A549 (cell line): ENCODE results near the gene ADSS1. TPM values are rescaled to one million over a fixed set of nuclear protein-coding genes. Genes with fewer than 3 reads are reported as not detected.

ENCODE experiments used
- ATAC-seq, 2 experiments: fragments of 200-7000 bp in 1 of 2; fragments of >200 bp in 1 of 2; cut with Nextera tagmentation in 1 of 2; cut with Tn5 transposase in 1 of 2; 3 replicates each; pipeline versions ENCODE4 v1.8.0 to v1.9.1; 2018 to 2020; ENCODE audit warnings: mild to moderate bottlenecking in 1 of 2, moderate library complexity in 1 of 2
- CTCF ChIA-PET: fragments of 300-600 bp; sonication (Branson Sonifier 250); formaldehyde crosslinking; extraction: SDS; loops from one replicate; lab custom pipeline; 2021; ENCODE audit warnings: antibody characterized with exemption, inconsistent platforms; lab: Yijun Ruan, JAX
- POLR2A ChIA-PET: fragments of 350-600 bp; formaldehyde crosslinking; extraction: SDS; loops from one replicate; lab custom pipeline; 2021; ENCODE audit warnings: antibody characterized with exemption, inconsistent platforms; lab: Yijun Ruan, JAX
- DNase-seq, 2 experiments: peaks; one replicate each; pipeline versions ENCODE4 v3.0.0 to v3.0.0-alpha.2; 2011 to 2016; ENCODE audit warnings: low read depth in 1 of 2, low spot score in 1 of 2
- FAIRE-seq: peaks from 2 replicates; lab custom pipeline; 2011; peaks lifted over from hg19 to GRCh38; lab: Jason Lieb, UNC
- H3K27ac ChIP-seq, 2 experiments: fragments of >200 bp; sonication (Bioruptor Twin); formaldehyde crosslinking; 3 replicates each; pipeline ENCODE4 v1.5.1; 2016 to 2017
- H3K4me1 ChIP-seq: fragments of >200 bp; sonication (Bioruptor Twin); formaldehyde crosslinking; 3 replicates; pipeline ENCODE4 v1.6.1; 2016
- H3K4me2 ChIP-seq: fragments of >200 bp; sonication (Bioruptor Twin); formaldehyde crosslinking; 3 replicates; pipeline ENCODE4 v1.6.1; 2016
- H3K4me3 ChIP-seq: fragments of >200 bp; sonication (Bioruptor Twin); formaldehyde crosslinking; 3 replicates; pipeline ENCODE4 v1.5.1; 2016
- H3K9me3 ChIP-seq: fragments of >200 bp; sonication (Bioruptor Twin); formaldehyde crosslinking; 3 replicates; pipeline ENCODE4 v1.6.1; 2016
- ATOH8 ChIP-seq: fragments of 250-450 bp; sonication (Bioruptor Pico); IDR thresholded peaks from 2 replicates; pipeline ENCODE4 v1.5.0; 2020; ENCODE audit warnings: low read depth, mild to moderate bottlenecking, moderate library complexity
- BCL3 ChIP-seq: fragments of >200 bp; sonication (Bioruptor Twin); formaldehyde crosslinking; IDR thresholded peaks from 3 replicates; pipeline ENCODE4 v1.6.1; 2016
- CTCF ChIP-seq: fragments of >200 bp; sonication (Bioruptor Twin); formaldehyde crosslinking; IDR thresholded peaks from 3 replicates; pipeline ENCODE4 v1.5.1; 2016
- ESRRA ChIP-seq: fragments of 150-350 bp; IDR thresholded peaks from 2 replicates; pipeline ENCODE4 v1.6.1; 2014; ENCODE audit warnings: mild to moderate bottlenecking, low read length, borderline replicate concordance
- HMGXB4 ChIP-seq: fragments of 250-450 bp; sonication (Bioruptor Pico); IDR thresholded peaks from 2 replicates; pipeline ENCODE4 v1.5.0; 2021; ENCODE audit warnings: mild to moderate bottlenecking, moderate library complexity, borderline replicate concordance
- HOXB5 ChIP-seq: fragments of 250-450 bp; sonication (Bioruptor Pico); IDR thresholded peaks from 2 replicates; pipeline ENCODE4 v1.5.0; 2020; ENCODE audit warnings: mild to moderate bottlenecking, moderate library complexity
- MAX ChIP-seq: IDR thresholded peaks from 2 replicates; pipeline ENCODE4 v1.6.1; 2012
- NPAS2 ChIP-seq: fragments of 250-450 bp; sonication (Bioruptor Pico); IDR thresholded peaks from 2 replicates; pipeline ENCODE4 v1.8.0; 2022; ENCODE audit warnings: mild to moderate bottlenecking, moderate library complexity, borderline replicate concordance
- POLR2AphosphoS2 ChIP-seq: conservative IDR thresholded peaks from 2 replicates; pipeline ENCODE4 v1.6.1; 2012; ENCODE audit warnings: low read length, improper control_type of control experiment, inconsistent platforms
- RCOR1 ChIP-seq: fragments of 150-350 bp; IDR thresholded peaks from 2 replicates; pipeline ENCODE4 v1.6.1; 2014; ENCODE audit warnings: antibody characterized with exemption, low read length, low read depth
- RFX5 ChIP-seq: fragments of 450-650 bp; IDR thresholded peaks from 2 replicates; pipeline ENCODE4 v1.7.1; 2014; ENCODE audit warnings: antibody characterized with exemption, mild to moderate bottlenecking, moderate library complexity
- SREBF2 ChIP-seq: fragments of 450-650 bp; IDR thresholded peaks from 2 replicates; pipeline ENCODE4 v1.6.1; 2014; ENCODE audit warnings: mild to moderate bottlenecking, moderate library complexity
- ZFP36 ChIP-seq: fragments of 450-650 bp; IDR thresholded peaks from 2 replicates; pipeline ENCODE4 v1.6.1; 2014; ENCODE audit warnings: borderline replicate concordance; ENCODE audit not compliant: partially characterized antibody
- ZSCAN20 ChIP-seq: fragments of 250-450 bp; sonication (Bioruptor Pico); IDR thresholded peaks from 2 replicates; pipeline ENCODE4 v1.8.0; 2022; ENCODE audit warnings: mild to moderate bottlenecking, moderate library complexity
- WGBS: methylation state at CpG from one replicate; pipeline ENCODE4 v1.1.6; 2017; ENCODE audit errors: missing lambda C conversion rate; 5-methylcytosine and 5-hydroxymethylcytosine counted together
- polyA plus RNA-seq, 4 experiments: library from polyadenylated mRNA; depleted of rRNA in 3 of 4; stranded (reverse); fragments of >200 nt; fragmentation: RNase III in 1 of 4; extraction: RNeasy Plus Mini Kit Qiagen cat#74134 plus additional on column Dnase treatment in 1 of 4; gene quantifications; 2 replicates in 3 of 4; 3 replicates in 1 of 4; pipeline ENCODE4 v1.2.3, GENCODE V29; 2011 to 2017

Gene ADSS1
- polyA plus RNA-seq, 2 of the 4 experiments (the other 2 are of a cell fraction) = 6.2 to 10.1 TPM

- Histone ChIP-seq H3K27ac (peak overlapping the region in 1 of 2 experiments; percentile 89; a peak in 1 of 6 replicates), H3K4me1 (peaks cover 43% of the 10 kb centered on the region), H3K4me3 (no peak overlapping the region), H3K9me3 (no peaks in the 10 kb centered on the region), H3K4me2 (no peak overlapping the region)
- POLR2A ChIA-PET = interaction anchor here (1.0 kb wide), 1 partner anchor 18 kb away, joined by 3 read pairs; no protein-coding TSS in a partner anchor
- no peak for DNase-seq
- CTCF ChIA-PET = interaction anchor here (0.6 to 7.0 kb wide), 3 partner anchors 10 to 25 kb away, joined by 3 to 65 read pairs (median 5); partner anchors contain the start of gene ADSS1
- 93% methylated on average over 9 of the region's 9 CpGs for WGBS
- FAIRE-seq = no peak
- ATAC-seq = no peak
- TF ChIP-seq RCOR1 (no peak), ZFP36 (no peak), NPAS2 (CRISPR knock-in tag) (no peak), POLR2AphosphoS2 (no peak), BCL3 (no peak), ZSCAN20 (CRISPR knock-in tag) (no peak), MAX (no peak)
These were observed 10.6 kb downstream of the ADSS1 start for GRCh38 chr14:104734601-104734990.

GRCh38 chr14:104734991-104735779 lies 11.2 kb downstream of the ADSS1 start:
- ATAC-seq (no peak), DNase-seq (no peak), FAIRE-seq (no peak)
- H3K27ac ChIP-seq = no peak overlapping the region
- no peak overlapping the region for H3K4me3 ChIP-seq
- H3K4me1 ChIP-seq = peaks cover 43% of the 10 kb centered on the region
- ChIA-PET CTCF (interaction anchor here (0.6 to 7.0 kb wide), 5 partner anchors 10 to 26 kb away, joined by 3 to 65 read pairs (median 3); partner anchors contain the start of gene ADSS1), POLR2A (interaction anchor here (1.0 kb wide), 1 partner anchor 17 kb away, joined by 3 read pairs; no protein-coding TSS in a partner anchor)
- H3K9me3 ChIP-seq = no peaks in the 10 kb centered on the region
- H3K4me2 ChIP-seq = no peak overlapping the region
- WGBS = 91% methylated on average over 30 of the region's 31 CpGs
- no peak for TF ChIP-seq POLR2AphosphoS2
- TF ChIP-seq HMGXB4 (CRISPR knock-in tag) = no peak
- no peak for TF ChIP-seq NPAS2 (CRISPR knock-in tag)
- TF ChIP-seq CTCF = no peak
- TF ChIP-seq MAX = no peak
- no peak for TF ChIP-seq SREBF2
- TF ChIP-seq ESRRA = no peak
- TF ChIP-seq RFX5 = no peak
- TF ChIP-seq ATOH8 (CRISPR knock-in tag) = no peak
- TF ChIP-seq HOXB5 (CRISPR knock-in tag) = no peak
